GM13977 (cell line): ENCODE data around the gene KCNH5.

Source experiments
- DNase-seq: peaks from one replicate; pipeline ENCODE4 v3.0.0; 2012; ENCODE audit warnings: low spot score
- CTCF ChIP-seq: IDR thresholded peaks from 2 replicates; pipeline ENCODE4 v1.5.1; 2012; ENCODE audit warnings: mild to moderate bottlenecking, control low read depth; ENCODE audit not compliant: insufficient read depth; ENCODE audit errors: extremely low read depth, missing control alignments
- in situ Hi-C: fragments of 300-500 bp; cut with MboI; formaldehyde crosslinking; loops from one replicate; pipeline ENCODE4 v1.12.0; 2022; ENCODE audit warnings: low sequenced_read_pairs, low pct_unique_long_range_greater_than_20kb, mixed read lengths, inconsistent platforms; ENCODE audit not compliant: unreplicated experiment

Gene KCNH5

GRCh38 chr14:63051992-63052391 lies 6.7 kb upstream of the KCNH5 start:
- in situ Hi-C loops = no loop called here
- no peak for TF ChIP-seq CTCF
- no peak for DNase-seq

GRCh38 chr14:63051301-63051700 lies 6.0 kb upstream of the KCNH5 start:
- in situ Hi-C loops = no loop called here
- TF ChIP-seq CTCF = no peak

GRCh38 chr14:63050694-63051093 lies 5.4 kb upstream of the KCNH5 start:
- no peak for DNase-seq
- in situ Hi-C loops = no loop called here
- no peak for TF ChIP-seq CTCF

More at GRCh38 chr14:63051301-63051700, 6.0 kb upstream of the KCNH5 start:
- DNase-seq = no peak

- DNase-seq = no peak
- in situ Hi-C loops = loop anchor here (25.0 kb wide), 1 partner anchor 859 kb away; no protein-coding TSS in a partner anchor
- no peak for TF ChIP-seq CTCF
Measured at GRCh38 chr14:63046339-63047268, 1.3 kb upstream of the KCNH5 start.

- in situ Hi-C loops = loop anchor here (25.0 kb wide), 1 partner anchor 858 kb away; no protein-coding TSS in a partner anchor
- no peak for DNase-seq
Measured at GRCh38 chr14:63045612-63046320, 508 bp upstream of the KCNH5 start.

More at GRCh38 chr14:63045612-63046320, 508 bp upstream of the KCNH5 start:
- TF ChIP-seq CTCF = no peak
